ENCODE measurements around the gene MIOS. TPM values are rescaled to one million over a fixed set of nuclear protein-coding genes. Genes with fewer than 3 reads are reported as not detected.

Gene MIOS
- total RNA-seq, 1 experiment from 2014 or later = 65.4 TPM

GRCh38 chr7:7595451-7595850, 28.8 kb downstream of the MIOS start:
- Mint-ChIP-seq H3K27ac (ENCODE audit: low read depth, unreplicated experiment) (no peak overlapping the region), H3K36me3 (ENCODE audit: insufficient read depth, unreplicated experiment) (peaks cover 87% of the 10 kb centered on the region), H3K27me3 (ENCODE audit: insufficient read depth, unreplicated experiment) (no peaks in the 10 kb centered on the region), H3K4me1 (ENCODE audit: insufficient read depth, unreplicated experiment) (peaks cover 5% of the 10 kb centered on the region), H3K9me3 (ENCODE audit: unreplicated experiment) (peaks cover 4% of the 10 kb centered on the region), H3K4me3 (ENCODE audit: unreplicated experiment) (no peak overlapping the region)
- TF ChIP-seq, protein P1, sequence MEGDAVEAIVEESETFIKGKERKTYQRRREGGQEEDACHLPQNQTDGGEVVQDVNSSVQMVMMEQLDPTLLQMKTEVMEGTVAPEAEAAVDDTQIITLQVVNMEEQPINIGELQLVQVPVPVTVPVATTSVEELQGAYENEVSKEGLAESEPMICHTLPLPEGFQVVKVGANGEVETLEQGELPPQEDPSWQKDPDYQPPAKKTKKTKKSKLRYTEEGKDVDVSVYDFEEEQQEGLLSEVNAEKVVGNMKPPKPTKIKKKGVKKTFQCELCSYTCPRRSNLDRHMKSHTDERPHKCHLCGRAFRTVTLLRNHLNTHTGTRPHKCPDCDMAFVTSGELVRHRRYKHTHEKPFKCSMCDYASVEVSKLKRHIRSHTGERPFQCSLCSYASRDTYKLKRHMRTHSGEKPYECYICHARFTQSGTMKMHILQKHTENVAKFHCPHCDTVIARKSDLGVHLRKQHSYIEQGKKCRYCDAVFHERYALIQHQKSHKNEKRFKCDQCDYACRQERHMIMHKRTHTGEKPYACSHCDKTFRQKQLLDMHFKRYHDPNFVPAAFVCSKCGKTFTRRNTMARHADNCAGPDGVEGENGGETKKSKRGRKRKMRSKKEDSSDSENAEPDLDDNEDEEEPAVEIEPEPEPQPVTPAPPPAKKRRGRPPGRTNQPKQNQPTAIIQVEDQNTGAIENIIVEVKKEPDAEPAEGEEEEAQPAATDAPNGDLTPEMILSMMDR (IDR thresholded peaks at IDR 0.05; ENCODE audit: unreplicated experiment) = peak; percentile 28
- CTCF ChIA-PET = interaction anchor here (0.6 to 2.4 kb wide), 13 partner anchors 9 to 701 kb away, joined by 3 to 8 read pairs (median 5); no protein-coding TSS in a partner anchor
- POLR2A ChIA-PET = interaction anchor here (0.7 to 1.9 kb wide), 4 partner anchors 10 to 640 kb away, joined by 3 to 6 read pairs (median 3); no protein-coding TSS in a partner anchor
- no TSS peak for BruUV-seq (replicated peaks)
- intact Hi-C loops (cut with micrococcal nuclease) = loop anchor here (1.0 to 5.0 kb wide), 5 partner anchors 166 to 702 kb away; no protein-coding TSS in a partner anchor
- DNase-seq (ENCODE audit: unreplicated experiment) = peak; percentile 26

DNA sequence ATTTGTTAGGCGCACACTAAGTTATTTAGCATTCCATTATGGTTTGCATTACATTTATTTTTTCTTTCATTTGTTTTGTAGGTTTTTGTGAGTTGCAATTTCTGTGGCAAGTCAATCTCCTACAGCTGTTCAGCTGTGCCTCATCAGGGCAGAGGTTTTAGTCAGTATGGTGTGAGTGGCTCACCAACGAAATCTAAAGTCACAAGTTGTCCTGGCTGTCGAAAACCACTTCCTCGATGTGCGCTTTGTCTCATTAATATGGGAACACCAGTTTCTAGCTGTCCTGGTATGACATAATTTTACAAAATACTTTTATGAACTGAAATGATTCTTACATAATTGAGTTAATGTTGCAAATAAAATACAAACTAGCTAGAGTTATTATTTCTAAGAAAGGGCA, 29.5 kb downstream of the MIOS start:
- H3K27me3 Mint-ChIP-seq (ENCODE audit: insufficient read depth, unreplicated experiment) = no peaks in the 10 kb centered on the region

DNA sequence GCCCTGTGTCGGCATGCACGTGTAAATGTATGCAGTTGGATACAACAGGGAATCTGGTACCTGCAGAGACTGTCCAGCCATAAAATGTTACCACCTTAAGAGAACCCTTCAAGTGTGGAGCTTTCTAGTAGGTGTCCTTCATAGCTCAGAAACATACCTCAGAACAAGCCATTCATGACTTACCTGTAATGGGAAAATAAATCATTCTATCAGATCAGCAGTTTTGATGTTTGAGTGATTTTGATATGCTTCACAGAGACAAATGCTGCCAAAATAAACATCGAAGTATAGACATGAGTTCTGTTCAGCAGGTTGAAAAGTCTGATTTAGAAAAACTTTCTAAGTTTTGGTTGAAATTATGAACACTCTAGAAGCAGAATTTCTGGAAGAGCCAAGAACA, 40.3 kb downstream of the MIOS start:
- H3K4me3 Mint-ChIP-seq (ENCODE audit: unreplicated experiment) = no peak overlapping the region
- ChIA-PET POLR2A (no interaction called here), CTCF (interaction anchor here (1.7 kb wide), 1 partner anchor 12 kb away, joined by 6 read pairs; no protein-coding TSS in a partner anchor)
- no peaks in the 10 kb centered on the region for H3K27me3 Mint-ChIP-seq (ENCODE audit: insufficient read depth, unreplicated experiment)
- H3K4me1 Mint-ChIP-seq (ENCODE audit: insufficient read depth, unreplicated experiment) = no peaks in the 10 kb centered on the region
- BruUV-seq (replicated peaks) = no TSS peak
- no peak for DNase-seq (ENCODE audit: unreplicated experiment)
- TF ChIP-seq, protein P1 (IDR thresholded peaks at IDR 0.05; ENCODE audit: unreplicated experiment) = no peak
- H3K9me3 Mint-ChIP-seq (ENCODE audit: unreplicated experiment) = no peaks in the 10 kb centered on the region
- intact Hi-C loops (cut with micrococcal nuclease) = no loop called here
- no peak overlapping the region for H3K27ac Mint-ChIP-seq (ENCODE audit: low read depth, unreplicated experiment)
- peaks cover 64% of the 10 kb centered on the region for H3K36me3 Mint-ChIP-seq (ENCODE audit: insufficient read depth, unreplicated experiment)

More for the DNA sequence above, 29.5 kb downstream of the MIOS start:
- ChIA-PET POLR2A (interaction anchor here (0.7 to 1.9 kb wide), 4 partner anchors 11 to 554 kb away, joined by 3 to 6 read pairs (median 3); no protein-coding TSS in a partner anchor), CTCF (interaction anchor here (0.6 to 2.0 kb wide), 9 partner anchors 11 to 700 kb away, joined by 3 to 8 read pairs (median 4); no protein-coding TSS in a partner anchor)
- intact Hi-C loops (cut with micrococcal nuclease) = loop anchor here (5.0 kb wide), 1 partner anchor 701 kb away; no protein-coding TSS in a partner anchor
- TF ChIP-seq, protein P1 (IDR thresholded peaks at IDR 0.05; ENCODE audit: unreplicated experiment) = no peak
- Mint-ChIP-seq H3K27ac (ENCODE audit: low read depth, unreplicated experiment) (no peak overlapping the region), H3K4me1 (ENCODE audit: insufficient read depth, unreplicated experiment) (no peaks in the 10 kb centered on the region), H3K36me3 (ENCODE audit: insufficient read depth, unreplicated experiment) (peaks cover 87% of the 10 kb centered on the region), H3K9me3 (ENCODE audit: unreplicated experiment) (peaks cover 10% of the 10 kb centered on the region), H3K4me3 (ENCODE audit: unreplicated experiment) (no peak overlapping the region)
- DNase-seq (ENCODE audit: unreplicated experiment) = no peak
- BruUV-seq (replicated peaks) = no TSS peak

GRCh38 chr7:7609330-7609729, 42.6 kb downstream of the MIOS start:
- intact Hi-C loops (cut with micrococcal nuclease) = no loop called here
- no peaks in the 10 kb centered on the region for H3K4me1 Mint-ChIP-seq (ENCODE audit: insufficient read depth, unreplicated experiment)
- no peak overlapping the region for H3K4me3 Mint-ChIP-seq (ENCODE audit: unreplicated experiment)
- ChIA-PET CTCF (no interaction called here), POLR2A (interaction anchor here (0.6 to 1.5 kb wide), 3 partner anchors 10 to 556 kb away, joined by 3 to 5 read pairs (median 3); partner anchors contain the start of gene UMAD1)
- no peaks in the 10 kb centered on the region for H3K9me3 Mint-ChIP-seq (ENCODE audit: unreplicated experiment)
- no peak overlapping the region for H3K27ac Mint-ChIP-seq (ENCODE audit: low read depth, unreplicated experiment)
- H3K36me3 Mint-ChIP-seq (ENCODE audit: insufficient read depth, unreplicated experiment) = peaks cover 68% of the 10 kb centered on the region
- DNase-seq (ENCODE audit: unreplicated experiment) = no peak
- BruUV-seq (replicated peaks) = no TSS peak
- TF ChIP-seq, protein P1 (IDR thresholded peaks at IDR 0.05; ENCODE audit: unreplicated experiment) = no peak
- H3K27me3 Mint-ChIP-seq (ENCODE audit: insufficient read depth, unreplicated experiment) = no peaks in the 10 kb centered on the region

All from MCF 10A (cell line).